Loucy (cell line): ENCODE measurements around the gene S100A8.

Source experiments
- EZH2phosphoT487 ChIP-seq: fragments of 200-600 bp; IDR thresholded peaks from 2 replicates; pipeline ENCODE4 v1.6.1; 2018; ENCODE audit warnings: antibody characterized with exemption, mild to moderate bottlenecking, moderate library complexity, borderline replicate concordance
- TF ChIP-seq, protein P1 (sequence below): fragments of 200-600 bp; sonication (generic); conservative IDR thresholded peaks from 2 replicates; pipeline ENCODE4 v1.5.1; 2014; ENCODE audit warnings: mild to moderate bottlenecking, antibody characterized with exemption, low read length

DNA sequence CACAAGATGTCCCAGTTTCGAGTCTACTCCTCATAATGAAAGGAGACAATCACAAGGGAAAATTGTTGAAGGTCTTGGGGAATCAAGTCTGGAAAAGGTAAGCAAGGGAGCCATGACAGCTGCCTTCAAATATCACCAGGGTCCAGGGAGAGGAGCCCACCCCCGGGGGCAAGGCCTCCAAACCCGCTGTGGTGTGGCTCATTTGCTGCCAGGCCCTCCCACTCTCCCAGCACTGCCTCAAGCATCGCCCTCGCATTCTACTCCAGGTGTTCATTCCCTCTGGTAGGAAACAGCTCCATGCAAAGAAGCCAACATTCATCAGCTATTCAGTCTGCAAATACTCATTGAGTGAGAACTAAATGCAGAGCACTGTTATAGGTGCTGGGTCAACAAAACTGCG lies 24.6 kb downstream of the S100A8 start:
- TF ChIP-seq, protein P1, sequence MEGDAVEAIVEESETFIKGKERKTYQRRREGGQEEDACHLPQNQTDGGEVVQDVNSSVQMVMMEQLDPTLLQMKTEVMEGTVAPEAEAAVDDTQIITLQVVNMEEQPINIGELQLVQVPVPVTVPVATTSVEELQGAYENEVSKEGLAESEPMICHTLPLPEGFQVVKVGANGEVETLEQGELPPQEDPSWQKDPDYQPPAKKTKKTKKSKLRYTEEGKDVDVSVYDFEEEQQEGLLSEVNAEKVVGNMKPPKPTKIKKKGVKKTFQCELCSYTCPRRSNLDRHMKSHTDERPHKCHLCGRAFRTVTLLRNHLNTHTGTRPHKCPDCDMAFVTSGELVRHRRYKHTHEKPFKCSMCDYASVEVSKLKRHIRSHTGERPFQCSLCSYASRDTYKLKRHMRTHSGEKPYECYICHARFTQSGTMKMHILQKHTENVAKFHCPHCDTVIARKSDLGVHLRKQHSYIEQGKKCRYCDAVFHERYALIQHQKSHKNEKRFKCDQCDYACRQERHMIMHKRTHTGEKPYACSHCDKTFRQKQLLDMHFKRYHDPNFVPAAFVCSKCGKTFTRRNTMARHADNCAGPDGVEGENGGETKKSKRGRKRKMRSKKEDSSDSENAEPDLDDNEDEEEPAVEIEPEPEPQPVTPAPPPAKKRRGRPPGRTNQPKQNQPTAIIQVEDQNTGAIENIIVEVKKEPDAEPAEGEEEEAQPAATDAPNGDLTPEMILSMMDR = no peak
- TF ChIP-seq EZH2phosphoT487 = no peak
